Measurements from ENCODE around the gene S100A4.

DNA sequence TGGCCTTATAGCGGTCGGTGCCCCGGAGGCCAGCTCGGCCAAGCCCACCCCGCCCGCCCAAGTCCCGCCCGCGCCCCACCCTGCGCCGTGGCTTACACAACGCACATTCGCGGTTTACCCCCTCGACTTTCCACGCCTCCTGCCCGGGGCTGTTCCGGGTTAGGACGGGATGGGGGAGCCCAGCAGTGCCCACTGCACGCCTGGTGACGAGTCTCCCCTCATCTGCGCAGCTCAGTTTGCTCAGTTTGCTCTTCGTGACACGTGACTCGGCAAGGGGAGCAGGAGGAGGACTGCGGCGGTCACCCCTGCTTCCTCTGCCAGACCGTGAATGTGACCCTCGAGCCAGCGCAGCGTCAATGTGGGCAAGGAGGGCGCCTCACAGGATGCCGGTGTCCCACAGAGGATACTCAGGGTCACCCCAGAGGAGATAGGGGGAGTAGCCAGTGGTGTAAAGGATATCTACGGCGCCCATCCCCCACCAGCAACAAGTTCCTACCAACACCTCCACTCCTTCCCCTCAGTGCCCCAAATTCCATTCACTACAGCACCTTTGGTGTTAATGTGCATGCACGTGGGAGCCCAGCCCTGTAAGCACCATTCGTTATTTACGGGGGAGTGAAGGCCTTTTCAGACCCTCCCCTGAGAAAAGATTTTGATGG lies 9.5 kb downstream of the S100A4 start:
- TF ChIP-seq, protein P1, sequence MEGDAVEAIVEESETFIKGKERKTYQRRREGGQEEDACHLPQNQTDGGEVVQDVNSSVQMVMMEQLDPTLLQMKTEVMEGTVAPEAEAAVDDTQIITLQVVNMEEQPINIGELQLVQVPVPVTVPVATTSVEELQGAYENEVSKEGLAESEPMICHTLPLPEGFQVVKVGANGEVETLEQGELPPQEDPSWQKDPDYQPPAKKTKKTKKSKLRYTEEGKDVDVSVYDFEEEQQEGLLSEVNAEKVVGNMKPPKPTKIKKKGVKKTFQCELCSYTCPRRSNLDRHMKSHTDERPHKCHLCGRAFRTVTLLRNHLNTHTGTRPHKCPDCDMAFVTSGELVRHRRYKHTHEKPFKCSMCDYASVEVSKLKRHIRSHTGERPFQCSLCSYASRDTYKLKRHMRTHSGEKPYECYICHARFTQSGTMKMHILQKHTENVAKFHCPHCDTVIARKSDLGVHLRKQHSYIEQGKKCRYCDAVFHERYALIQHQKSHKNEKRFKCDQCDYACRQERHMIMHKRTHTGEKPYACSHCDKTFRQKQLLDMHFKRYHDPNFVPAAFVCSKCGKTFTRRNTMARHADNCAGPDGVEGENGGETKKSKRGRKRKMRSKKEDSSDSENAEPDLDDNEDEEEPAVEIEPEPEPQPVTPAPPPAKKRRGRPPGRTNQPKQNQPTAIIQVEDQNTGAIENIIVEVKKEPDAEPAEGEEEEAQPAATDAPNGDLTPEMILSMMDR (IDR thresholded peaks at IDR 0.05): no peak
- TF ChIP-seq, protein P2, sequence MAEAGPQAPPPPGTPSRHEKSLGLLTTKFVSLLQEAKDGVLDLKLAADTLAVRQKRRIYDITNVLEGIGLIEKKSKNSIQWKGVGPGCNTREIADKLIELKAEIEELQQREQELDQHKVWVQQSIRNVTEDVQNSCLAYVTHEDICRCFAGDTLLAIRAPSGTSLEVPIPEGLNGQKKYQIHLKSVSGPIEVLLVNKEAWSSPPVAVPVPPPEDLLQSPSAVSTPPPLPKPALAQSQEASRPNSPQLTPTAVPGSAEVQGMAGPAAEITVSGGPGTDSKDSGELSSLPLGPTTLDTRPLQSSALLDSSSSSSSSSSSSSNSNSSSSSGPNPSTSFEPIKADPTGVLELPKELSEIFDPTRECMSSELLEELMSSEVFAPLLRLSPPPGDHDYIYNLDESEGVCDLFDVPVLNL (CRISPR knock-in tag; IDR thresholded peaks at IDR 0.05; ENCODE audit: borderline replicate concordance, low read depth): no peak
- TF ChIP-seq, protein P3, sequence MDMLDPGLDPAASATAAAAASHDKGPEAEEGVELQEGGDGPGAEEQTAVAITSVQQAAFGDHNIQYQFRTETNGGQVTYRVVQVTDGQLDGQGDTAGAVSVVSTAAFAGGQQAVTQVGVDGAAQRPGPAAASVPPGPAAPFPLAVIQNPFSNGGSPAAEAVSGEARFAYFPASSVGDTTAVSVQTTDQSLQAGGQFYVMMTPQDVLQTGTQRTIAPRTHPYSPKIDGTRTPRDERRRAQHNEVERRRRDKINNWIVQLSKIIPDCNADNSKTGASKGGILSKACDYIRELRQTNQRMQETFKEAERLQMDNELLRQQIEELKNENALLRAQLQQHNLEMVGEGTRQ (CRISPR knock-in tag; IDR thresholded peaks at IDR 0.05): peak; percentile 84
- TF ChIP-seq NR3C1 (CRISPR knock-in tag; conservative IDR thresholded peaks at IDR 0.05; ENCODE audit: low read depth): no peak
- TF ChIP-seq, protein P4, sequence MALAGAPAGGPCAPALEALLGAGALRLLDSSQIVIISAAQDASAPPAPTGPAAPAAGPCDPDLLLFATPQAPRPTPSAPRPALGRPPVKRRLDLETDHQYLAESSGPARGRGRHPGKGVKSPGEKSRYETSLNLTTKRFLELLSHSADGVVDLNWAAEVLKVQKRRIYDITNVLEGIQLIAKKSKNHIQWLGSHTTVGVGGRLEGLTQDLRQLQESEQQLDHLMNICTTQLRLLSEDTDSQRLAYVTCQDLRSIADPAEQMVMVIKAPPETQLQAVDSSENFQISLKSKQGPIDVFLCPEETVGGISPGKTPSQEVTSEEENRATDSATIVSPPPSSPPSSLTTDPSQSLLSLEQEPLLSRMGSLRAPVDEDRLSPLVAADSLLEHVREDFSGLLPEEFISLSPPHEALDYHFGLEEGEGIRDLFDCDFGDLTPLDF (CRISPR knock-in tag; IDR thresholded peaks at IDR 0.05): no peak
- TF ChIP-seq GABPB1 (CRISPR knock-in tag; IDR thresholded peaks at IDR 0.05): no peak

Measured in WTC11 (cell line).